Left renal cortex interstitium (tissue), 4 donors: Measurements from ENCODE around the gene NUP133. TPM values are rescaled to one million over a fixed set of nuclear protein-coding genes. Genes with fewer than 3 reads are reported as not detected.

Experiments used
- DNase-seq, 4 donors: peaks; one replicate each; pipeline ENCODE4 v3.0.0-alpha.2; 2013; ENCODE audit warnings: low read depth in 4 of 4, low spot score in 2 of 4, missing footprints in 1 of 4
- polyA plus RNA-seq, 4 donors: library from polyadenylated mRNA; unstranded; fragments of 120-200 nt; gene quantifications; one replicate each; pipeline ENCODE4 v1.2.1, GENCODE V29; 2013; ENCODE audit not compliant: insufficient read length in 4 of 4

The NUP133 gene
- polyA plus RNA-seq, 4 donors: 40.5 to 49.6 (median 44.3) TPM

GRCh38 chr1:229454056-229454455, 54.1 kb downstream of the NUP133 start:
- no peak for DNase-seq

- DNase-seq: no peak
Measured at GRCh38 chr1:229452956-229453801, 55.0 kb downstream of the NUP133 start.

- no peak for DNase-seq
Measured at GRCh38 chr1:229448845-229449244, 59.3 kb downstream of the NUP133 start.

- no peak for DNase-seq
Measured at GRCh38 chr1:229448354-229448753, 59.8 kb downstream of the NUP133 start.

DNA sequence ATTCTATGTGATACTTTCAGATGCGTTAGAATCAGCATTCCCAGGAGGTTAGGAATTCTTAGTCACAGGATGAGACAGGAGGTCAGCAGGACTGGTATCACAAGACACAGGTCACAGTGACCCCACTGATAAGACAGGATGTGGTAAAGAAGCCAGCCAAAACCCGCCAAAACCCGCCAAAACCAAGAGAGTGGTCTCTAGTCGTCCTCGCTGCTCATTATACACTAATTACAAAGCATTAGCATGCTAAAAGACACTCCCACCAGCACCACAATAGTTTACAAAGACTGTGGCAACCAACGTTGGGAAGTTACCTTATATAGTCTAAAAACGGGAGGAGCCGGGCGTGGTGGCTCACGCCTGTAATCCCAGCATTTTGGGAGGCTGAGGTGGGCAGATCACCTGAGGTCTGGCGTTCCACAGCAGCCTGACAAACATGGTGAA, 60.3 kb downstream of the NUP133 start:
- no peak for DNase-seq

GRCh38 chr1:229445828-229446227, 62.3 kb downstream of the NUP133 start:
- no peak for DNase-seq

- no peak for DNase-seq
Measured at GRCh38 chr1:229440851-229441537, 67.1 kb downstream of the NUP133 start.

- no peak for DNase-seq
Measured at GRCh38 chr1:229438021-229438420, 70.1 kb downstream of the NUP133 start.

GRCh38 chr1:229437443-229437842, 70.7 kb downstream of the NUP133 start:
- DNase-seq: no peak

GRCh38 chr1:229436201-229436600, 71.9 kb downstream of the NUP133 start:
- no peak for DNase-seq

- no peak for DNase-seq
Measured at GRCh38 chr1:229434641-229435051, 73.5 kb downstream of the NUP133 start.

- DNase-seq: no peak
Measured at GRCh38 chr1:229434005-229434640, 74.0 kb downstream of the NUP133 start, which contains the start of gene ACTA1. TSS of gene ACTA1 (minus strand) at chr1:229434094. CDS start at chr1:229433115, 979 bp downstream.

GRCh38 chr1:229433364-229434004, 74.7 kb downstream of the NUP133 start:
- DNase-seq: no peak

GRCh38 chr1:229432905-229433304, 75.2 kb downstream of the NUP133 start:
- DNase-seq: no peak

DNA sequence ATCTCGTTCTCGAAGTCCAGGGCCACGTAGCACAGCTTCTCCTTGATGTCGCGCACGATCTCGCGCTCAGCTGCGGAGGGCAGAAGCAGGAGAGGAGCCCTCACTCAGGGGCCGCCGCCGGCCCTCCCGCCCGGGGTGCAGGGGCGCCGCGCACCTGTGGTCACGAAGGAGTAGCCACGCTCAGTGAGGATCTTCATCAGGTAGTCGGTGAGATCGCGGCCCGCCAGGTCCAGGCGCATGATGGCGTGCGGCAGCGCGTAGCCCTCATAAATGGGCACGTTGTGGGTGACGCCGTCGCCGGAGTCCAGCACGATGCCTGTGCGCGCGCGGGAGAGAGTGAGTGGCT, 76.1 kb downstream of the NUP133 start:
- no peak for DNase-seq

DNA sequence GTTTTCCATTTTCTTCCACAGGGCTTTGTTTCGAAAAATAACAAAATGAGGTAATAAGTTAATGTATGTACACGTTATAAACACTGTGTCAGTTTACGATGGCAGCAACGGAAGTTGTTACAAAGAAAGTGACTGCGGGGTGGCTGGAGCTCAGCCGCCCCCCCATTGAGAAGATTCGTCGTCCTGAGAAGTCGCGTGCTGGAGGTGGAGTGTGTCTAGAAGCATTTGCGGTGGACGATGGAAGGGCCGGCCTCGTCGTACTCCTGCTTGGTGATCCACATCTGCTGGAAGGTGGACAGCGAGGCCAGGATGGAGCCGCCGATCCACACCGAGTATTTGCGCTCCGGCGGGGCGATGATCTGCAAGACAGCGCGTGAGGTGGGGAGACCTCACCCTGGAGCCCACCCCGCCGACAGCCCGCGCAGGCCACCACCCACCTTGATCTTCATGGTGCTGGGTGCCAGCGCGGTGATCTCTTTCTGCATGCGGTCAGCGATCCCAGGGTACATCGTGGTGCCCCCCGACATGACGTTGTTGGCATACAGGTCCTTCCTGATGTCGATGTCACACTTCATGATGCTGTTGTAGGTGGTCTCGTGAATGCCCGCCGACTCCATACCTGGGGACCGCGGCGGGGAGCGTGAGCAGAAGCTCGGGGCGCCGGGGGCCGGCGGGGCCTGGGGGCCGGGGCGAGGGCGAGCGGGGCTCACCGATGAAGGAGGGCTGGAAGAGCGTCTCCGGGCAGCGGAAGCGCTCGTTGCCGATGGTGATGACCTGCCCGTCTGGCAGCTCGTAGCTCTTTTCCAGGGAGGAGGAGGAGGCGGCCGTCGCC, 76.6 kb downstream of the NUP133 start:
- no peak for DNase-seq

DNA sequence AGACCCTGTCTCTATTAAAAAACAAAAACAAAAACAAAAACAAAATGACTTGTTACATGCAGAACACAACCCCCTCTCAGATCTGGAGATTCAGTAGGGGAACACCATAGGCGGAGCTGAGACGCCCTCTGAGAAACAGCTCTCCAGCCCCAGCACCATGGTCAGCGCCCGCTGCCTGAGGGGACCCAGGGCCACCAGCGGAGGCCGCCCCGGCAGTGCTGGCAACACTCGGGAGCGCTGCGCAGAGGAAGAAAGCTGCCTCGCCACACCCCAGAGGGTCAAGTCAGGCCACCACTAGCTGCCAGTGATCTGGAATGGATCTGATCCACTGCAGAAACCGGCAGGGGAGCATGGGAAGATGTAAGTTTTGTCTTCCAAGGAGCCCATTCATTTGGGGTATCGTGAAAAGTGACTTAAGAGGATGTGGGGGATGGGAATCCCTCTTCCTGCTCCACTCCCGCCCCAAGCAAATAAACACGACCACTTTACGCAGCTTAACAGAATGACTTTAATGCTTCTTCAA, 77.3 kb downstream of the NUP133 start:
- peak in 3 of 4 donors; percentile 44 to 74 (median 55) for DNase-seq

DNA sequence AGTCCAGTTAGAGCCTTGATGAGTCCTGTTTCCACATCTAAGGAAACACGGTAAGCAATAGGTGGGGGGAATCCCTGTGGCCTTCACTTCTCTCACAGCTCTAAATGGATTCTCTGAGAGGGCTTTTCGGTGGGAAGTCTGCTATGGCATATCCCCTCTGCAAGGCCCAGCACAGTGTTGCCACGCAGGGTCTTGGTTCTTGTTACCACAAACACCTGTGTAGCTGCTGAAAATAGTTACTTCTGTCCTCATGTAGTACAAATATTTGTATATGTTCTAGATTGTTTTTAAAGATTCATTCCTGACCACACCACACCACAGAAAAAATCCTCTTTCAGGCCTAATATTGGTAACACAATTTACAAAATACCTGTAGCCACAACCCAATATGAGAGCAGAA, 79.9 kb downstream of the NUP133 start:
- no peak for DNase-seq

DNA sequence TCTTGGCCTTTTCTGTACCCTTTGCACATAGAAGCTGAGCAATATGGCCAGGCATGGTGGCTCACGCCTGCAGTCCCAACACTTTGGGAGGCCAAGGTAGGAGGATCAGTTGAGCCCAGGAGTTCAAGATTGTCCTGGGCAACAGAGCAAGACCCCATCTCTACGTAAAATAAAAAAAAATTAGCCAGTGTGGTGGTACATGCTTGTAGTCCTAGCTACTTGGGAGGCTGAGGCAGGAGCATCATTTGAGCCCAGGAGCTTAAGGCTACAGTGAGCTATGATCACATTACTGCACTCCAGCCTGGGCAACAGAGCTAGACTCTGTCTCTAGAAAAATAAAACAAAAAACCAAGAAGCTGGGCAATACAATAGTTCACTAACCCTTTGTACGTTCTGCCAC, 80.6 kb downstream of the NUP133 start:
- DNase-seq: no peak
